Inferior parietal cortex (tissue), 1 donor: ENCODE measurements around the gene NUDT4B.
"Not testable (repeated sequence)": the region's sequence is repeated elsewhere in the genome, so short reads cannot be mapped to it uniquely, and the experiment has no call there.

ENCODE experiments used
- DNase-seq: peaks from one replicate; pipeline ENCODE4 v3.0.0-alpha.2; 2016; ENCODE audit errors: extremely low spot score

The NUDT4B gene

DNA sequence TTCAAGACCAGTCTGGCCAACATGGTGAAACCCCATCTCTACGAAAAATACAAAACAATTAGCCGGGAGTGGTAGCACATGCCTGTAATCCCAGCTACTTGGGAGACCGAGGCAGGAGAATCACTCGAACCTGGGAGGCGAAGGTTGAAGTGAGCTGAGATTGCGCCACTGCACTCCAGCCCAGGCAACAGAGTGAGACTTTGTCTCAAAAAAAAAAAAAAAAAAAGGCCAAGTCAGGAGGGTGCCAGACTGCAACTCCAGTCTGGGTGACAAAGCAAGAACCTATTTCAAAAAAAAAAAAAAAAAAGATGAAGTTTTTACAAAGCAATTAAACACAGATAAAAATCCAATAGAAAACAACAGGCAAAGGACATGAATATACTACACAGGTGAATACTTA lies 9.9 kb upstream of the NUDT4B start:
- not testable (repeated sequence) for DNase-seq

DNA sequence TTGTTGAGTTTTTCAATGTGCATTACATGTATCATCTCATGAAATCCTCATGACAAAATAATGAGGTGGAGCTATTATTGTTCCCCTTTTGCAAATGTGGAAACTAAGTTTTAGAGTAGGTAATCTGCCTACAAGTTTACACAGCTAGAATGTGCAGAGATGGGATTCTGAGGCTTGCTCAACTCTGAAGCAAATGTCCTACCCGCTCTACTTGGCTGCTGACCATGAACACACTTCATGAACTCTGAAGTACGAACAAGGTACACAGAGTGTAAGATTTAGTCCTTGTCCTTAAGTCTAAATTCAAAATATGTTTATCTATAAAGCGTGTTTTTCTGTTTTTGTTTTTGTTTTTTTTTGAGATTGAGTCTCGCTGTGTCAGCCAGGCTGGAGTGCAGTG lies 5.4 kb upstream of the NUDT4B start:
- not testable (repeated sequence) for DNase-seq

DNA sequence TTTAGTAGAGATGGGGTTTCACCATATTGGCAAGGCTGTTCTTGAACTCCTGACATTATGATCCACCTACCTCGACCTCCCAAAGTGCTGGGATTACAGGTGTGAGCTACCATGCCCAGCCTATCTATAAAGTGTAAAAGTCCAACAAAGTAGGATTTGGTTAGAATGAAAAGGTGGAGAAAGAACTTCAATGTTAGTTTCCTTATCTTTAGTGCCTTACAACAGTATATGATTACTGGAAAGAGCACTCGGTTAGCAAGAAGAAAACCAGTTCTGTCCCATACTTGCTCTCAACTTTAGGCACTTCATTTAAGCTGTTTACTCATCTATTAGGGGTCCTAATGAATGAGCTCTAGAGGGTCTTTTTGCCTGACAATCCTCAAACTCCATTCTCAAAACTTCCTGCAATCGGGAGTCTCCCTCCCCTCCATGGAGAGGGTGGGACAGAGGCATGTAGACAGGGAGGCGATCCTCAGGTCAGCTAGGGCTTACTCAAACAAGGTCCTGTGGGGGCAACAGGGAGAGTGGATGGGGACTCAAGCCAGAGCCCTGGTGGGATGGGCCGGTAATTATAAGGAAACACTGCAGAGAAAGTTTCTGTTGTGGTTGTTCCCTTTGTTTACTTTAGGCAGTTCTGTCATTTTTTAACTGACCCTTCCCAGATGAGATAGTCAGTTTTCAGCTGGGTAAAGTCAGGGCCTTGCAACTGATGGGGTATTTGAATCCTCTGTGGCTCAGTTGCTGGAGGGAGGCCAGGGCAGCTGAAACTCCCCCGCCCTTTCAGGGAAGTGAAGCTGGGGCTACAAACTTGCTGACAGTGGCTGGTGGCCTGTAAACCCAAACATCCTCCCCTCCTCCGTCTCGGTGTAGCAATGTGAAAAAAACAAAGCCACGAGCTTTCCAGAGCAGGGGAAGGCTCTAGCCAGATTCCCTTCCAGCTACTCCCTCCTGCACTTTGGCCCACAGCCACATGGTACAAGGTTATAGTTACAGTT lies 4.6 kb upstream of the NUDT4B start:
- not testable (repeated sequence) for DNase-seq

DNA sequence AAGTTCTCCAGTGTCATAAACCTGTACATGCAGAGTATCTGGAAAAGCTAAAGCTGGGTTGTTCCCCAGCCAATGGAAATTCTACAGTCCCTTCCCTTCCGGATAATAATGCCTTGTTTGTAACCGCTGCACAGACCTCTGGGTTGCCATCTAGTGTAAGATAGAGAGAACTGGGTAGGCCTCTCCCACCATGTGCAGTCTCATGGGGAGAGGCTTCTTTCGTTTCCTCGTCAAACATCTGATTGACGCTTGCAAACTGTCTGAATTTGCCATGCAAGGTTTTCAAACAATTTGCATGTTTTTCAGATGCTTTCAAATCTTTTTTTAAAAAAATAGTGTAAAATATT lies 734 bp downstream of the NUDT4B start:
- not testable (repeated sequence) for DNase-seq

DNA sequence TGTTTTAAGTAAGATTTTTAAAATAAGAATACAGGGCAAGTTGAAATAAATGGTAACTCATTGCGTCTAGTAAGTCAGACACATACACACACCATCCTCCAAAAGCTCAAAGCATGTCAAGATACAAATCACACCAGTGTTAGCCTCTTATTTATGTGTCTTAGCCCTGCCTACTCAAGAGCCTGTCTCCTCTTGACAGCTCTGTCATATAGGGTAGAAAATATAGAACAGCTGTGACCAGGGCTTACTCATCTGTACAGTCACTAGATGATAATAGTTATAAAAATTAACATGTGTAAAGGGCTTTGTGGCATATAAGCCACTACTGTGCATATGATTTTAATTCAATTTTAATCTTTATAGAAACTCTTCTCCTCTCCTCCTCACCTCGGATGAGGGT lies 7.7 kb downstream of the NUDT4B start:
- DNase-seq, result not testable (repeated sequence)

DNA sequence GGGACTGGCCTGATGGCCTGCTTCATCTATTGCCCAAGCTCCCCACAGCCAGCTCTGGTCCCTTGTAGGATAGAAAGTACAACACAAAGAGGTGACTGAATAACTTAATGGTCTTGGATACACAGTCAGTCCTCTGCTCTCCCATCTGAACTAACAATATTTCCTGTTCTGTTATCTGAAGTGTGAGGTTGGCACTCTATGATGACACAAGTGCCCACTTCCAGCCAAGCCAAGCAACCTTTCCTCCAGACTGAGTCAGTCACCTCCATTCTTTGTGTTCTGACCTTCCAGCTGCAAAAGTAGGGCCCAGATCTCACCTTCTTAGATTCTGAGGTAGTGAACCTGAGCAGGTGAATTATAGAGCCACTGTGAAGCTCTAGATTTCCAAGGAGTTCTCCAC lies 8.9 kb downstream of the NUDT4B start:
- DNase-seq, result not testable (repeated sequence)

DNA sequence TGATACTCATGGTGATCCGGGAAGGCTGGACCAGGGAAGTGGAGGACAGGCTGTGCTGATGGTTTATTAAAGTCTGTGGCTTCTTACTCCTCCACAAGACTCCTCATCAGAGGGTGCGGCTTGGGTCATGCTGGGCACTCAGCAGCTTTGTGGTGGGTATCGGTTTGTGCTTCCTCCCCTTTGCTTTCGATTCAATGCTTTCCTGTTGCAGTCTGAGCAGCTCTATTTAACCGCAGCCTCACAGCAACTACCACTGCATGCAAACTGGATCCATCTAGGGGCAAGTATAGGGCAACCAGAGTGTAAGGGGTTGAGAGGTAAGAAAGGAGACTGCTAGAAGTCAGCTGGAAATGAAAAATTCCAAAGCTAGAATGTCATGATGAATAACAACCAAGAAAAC lies 9.8 kb downstream of the NUDT4B start:
- DNase-seq, result not testable (repeated sequence)

DNA sequence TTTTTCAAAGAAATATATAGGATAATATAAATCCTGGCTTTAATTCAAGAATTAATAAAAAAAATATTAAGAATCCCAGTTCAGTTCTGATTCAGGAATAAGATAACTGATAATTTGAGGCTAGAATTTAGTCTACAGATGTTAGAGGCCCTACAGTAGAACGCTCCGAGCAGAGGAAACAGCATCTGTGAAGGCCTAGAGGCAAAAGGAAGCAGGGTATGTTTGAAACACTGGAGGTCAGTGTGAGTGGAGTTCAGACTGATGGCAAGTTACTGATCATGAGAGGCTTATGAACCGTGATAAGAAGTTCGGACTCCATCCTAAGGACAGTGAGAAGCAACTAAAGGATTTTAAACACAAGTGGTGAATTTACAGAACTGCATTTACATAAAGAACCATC lies 10.4 kb downstream of the NUDT4B start:
- not testable (repeated sequence) for DNase-seq

DNA sequence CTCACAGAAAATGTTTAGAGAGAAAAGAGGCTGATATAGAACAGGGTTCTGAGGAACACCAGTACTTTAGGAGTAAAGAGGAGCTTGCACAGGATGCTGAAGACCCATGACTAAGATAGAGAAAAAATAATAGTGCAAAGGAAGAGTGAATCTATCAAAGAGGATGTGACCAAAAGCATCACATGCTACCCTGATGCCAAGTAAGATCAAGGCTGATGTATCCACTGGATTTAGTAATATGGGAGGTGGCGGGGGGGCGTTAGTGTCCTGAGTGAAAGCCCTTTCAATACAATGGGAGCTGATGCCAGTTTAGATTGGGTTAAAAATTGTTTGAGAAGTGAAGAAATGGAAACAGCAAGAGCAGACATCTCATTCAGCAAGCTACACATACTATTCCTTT lies 11.2 kb downstream of the NUDT4B start:
- DNase-seq, result not testable (repeated sequence)

DNA sequence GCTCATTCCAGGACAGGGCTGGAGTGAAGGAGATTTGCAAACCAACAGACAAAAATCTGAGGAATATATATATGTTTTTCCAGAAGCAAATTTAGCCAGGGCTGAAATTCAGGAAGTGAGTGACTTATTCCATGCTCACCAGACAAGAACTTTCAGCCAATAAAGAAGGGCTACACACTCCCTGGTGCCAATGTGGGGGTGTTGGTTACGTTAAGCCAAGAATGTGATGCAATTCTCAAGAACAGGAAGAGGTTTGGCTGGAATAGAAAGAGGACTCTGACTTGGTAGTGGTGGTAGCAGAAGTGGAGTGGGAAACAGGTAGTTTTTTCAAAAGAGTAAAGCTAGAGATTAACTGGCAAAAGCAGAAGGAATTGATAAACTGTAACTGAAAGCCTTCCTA lies 11.6 kb downstream of the NUDT4B start:
- DNase-seq, result not testable (repeated sequence)

DNA sequence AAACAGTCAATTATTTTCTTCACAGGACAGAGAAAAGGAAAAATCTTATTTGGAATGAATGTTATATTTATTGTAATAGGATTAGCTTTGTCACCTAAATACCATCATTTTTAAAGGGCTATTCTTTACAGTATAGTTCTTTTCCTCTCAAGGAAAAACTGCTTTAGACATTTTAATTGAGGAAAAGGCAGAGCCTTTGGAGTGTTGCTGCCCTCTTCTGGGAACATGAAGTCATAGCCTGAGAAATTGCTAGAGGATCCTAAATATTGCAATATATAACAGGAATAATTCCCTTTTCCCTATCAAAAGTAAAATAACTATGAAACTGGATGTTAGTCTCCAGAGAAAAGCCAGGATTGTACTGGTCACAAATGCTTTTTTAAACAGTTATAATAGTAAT lies 12.8 kb downstream of the NUDT4B start:
- DNase-seq, result not testable (repeated sequence)

DNA sequence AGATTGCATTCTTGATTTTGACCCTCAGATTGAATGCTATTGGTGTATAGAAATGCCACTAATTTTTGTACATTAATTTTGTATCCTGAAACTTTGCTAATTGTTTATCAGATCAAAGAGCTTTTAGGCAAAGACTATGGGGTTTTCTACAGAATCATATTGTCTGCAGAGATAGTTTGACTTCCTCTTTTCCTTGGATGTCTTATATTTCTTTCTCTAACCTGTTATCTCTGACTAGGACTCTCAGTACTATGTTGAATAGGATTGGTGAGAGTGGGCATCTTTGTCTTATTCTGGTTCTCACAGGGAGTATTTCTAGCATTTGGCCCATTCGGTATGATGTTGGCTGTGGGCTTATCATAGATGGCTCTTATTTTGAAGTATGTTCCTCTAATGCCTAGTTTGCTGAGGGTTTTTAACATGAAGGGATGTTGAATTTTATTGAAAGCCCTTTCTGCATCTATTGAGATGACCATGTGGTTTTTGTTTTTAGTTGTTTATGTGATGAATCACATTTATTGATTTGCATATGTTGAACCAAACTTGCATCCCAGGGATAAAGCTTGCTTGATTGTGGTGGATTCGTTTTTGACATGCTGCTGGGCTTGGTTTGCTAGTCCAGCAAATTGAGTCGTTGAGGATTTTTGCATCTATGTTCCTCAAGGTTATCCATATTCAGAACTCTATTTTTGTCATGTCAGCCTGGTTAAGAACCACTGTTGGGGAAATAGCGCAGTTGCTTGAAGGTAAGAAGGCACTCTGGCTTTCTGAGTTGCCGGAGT lies 16.9 kb downstream of the NUDT4B start:
- not testable (repeated sequence) for DNase-seq

DNA sequence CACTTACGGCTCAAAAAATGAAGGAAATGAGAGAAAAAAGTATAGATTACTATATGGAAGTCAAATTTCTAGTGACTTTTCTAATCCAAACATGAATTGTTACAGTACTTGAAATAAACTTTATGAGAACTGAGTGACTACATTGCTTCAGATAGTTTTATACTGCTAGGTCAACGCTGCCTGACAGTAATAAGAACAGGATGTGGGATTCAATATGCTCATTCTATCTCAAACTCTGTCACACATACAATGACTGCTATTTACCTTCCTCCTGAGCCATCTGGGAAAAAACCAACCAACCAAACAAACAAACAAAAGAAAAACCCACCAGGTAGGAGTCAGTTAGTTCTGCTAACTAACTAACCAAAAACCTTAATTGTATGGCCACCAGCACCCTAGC lies 20.0 kb downstream of the NUDT4B start:
- DNase-seq, result not testable (repeated sequence)

DNA sequence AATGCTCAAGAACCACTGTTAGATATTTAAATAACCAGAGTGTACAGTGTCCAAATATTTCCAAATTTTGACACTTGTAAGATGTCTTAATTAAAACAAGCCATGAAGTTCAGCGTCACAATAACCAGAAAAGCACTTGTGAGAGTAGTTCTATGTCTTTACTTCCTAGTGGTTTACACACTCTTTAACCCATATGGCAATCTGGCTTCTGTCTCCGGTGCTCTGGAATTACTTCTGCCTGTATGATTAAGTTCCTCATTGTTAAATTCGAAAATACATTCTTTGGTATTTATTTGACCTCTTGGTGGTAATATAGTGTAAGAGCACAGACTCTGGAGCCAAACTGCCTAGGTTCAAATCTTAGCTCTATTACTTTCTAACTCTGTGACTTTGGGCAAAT lies 20.9 kb downstream of the NUDT4B start:
- DNase-seq, result not testable (repeated sequence)

DNA sequence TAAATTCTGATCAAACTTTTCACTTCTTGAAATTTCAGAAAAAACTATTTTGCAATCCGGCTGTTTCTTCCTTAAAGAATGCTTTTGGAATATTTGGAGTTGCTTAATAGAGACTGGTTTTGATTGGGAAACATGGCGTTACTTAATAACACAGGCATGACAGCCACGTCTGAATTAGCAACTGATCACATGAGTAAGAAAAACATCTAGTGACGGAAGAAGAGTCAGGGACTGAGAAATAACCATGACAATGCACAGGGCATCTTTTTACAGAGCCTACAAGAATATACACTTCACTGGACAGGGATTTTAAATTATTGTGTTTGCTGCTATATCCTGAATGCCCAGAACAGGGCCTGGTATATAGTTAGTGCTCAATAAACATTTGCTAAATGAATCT lies 25.1 kb downstream of the NUDT4B start:
- DNase-seq, result not testable (repeated sequence)

DNA sequence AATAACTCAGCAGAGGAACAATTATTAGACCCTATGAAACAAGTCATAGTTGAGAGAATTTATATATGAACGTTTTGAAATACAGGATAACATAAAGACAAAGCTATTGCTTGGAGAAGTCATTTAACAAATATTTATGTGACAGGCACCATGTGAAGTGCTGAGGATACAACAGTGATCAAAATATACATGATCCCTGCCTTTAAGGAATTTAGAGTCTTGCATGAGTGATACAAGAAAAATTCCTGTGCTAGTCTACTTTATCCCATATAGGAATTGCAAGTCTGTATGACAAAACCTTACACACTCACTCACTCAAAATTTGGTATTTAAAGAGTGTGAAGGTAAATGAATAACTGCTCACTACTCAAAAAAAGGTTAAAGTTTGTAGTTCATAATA lies 25.5 kb downstream of the NUDT4B start:
- not testable (repeated sequence) for DNase-seq

DNA sequence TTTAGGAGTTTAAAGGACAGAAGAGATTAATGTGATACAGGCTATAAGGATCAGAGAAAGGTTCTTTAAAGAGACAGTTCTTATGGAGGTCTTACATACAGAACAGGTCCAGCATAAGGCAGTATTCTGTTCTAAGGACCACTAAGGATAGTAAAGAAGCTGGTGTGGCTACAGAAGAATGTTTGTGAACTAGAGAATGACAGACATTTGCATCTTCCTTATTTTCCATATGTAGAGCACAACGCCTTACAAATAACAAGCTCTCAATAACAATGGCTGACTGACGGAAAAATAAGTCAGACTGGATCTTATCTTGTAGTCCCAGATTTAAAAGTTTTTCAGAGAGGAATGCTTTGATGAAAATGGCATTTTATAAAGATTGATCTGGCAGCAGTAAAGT lies 26.7 kb downstream of the NUDT4B start:
- DNase-seq, result not testable (repeated sequence)

DNA sequence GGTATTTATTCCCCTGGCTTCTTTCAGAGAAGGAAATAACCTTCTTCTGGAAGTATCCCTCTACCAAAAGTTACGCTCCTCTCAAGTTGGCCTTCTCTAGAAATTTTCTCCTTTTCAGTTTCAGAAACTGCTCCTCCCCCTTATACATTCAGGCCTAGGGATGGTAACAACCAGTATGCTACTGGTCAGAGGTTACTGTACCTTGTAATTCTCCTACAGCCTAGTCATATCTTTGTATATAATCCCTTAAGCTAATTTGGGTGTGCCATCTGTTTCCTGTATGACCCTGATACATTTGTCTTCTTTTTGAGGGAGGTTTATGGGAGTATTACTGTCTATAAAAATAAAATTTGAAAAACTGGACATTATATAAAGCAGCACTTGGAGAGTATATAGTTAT lies 29.1 kb downstream of the NUDT4B start:
- DNase-seq, result not testable (repeated sequence)

DNA sequence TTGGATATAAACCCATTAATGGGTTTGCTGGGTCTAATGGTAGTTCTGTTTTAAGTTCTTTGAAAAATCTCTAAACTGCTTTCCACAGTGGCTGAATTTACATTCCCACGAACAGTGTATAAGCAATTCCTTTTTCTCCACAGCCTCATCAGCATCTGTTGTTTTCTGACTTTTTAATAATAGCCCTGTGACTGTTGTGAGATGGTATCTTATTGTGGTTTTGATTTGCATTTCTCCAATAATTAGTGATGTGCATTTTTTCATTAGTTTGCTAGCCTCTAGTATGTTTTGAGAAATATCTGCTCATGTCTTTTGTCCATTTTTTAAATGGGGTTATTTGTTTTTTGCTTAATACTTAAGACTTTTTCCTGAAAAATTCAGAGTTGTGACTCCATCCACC lies 31.8 kb downstream of the NUDT4B start:
- DNase-seq, result not testable (repeated sequence)

DNA sequence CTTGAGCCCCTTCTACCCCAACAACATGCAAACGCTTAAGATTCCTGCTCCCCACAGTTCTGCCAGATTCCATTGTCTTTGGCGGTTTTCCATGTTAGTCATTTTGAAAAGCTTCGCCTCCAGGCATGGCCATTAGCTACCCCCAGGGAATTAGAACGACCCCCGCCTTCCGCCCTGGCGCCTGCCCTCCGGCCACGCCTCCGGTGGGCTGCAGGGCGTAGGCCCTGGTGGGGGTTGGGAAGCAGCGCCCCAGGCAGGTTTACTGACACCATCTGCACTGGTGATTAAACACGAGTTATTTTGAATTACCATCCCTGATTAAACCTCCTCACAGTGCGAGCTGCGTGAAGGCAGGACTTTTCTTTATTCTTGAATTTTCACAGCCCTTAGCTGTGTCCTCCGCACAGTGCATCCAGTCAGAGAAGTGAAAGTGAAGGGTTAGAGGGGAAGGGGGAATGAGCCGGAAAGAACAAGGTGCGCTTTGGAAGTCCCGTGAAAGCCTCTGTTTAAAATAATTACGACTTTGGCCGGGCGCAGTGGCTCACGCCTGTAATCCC lies 43.0 kb downstream of the NUDT4B start:
- not testable (repeated sequence) for DNase-seq

DNA sequence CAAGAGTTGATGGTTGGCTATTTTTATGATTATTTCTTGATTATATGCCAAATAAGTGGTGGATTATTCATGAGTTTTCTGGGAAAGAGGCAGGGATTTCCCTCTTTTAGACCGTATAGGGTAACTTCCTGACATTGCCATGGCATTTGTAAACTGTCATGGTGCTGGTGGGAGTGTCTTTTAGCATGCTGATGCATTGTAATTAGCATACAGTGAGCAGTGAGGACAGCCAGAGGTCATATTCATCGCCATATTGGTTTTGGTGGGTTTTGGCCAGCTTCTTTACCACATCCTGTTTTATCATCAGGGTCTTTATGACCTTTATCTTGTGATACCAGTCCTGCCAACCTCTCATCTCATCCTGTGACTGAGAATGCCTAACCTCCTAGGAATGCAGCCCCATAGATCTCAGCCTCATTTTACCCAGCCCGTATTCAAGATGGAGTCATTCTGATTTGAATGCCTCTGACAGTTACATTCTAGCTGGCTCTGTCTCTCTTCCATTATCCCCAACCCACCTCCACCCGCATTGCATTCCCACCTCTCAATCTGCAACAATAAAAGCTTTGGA lies 45.3 kb downstream of the NUDT4B start:
- not testable (repeated sequence) for DNase-seq
